SU-DHL-6 (cell line): ENCODE measurements around the gene PRR14.

Experiments used
- EZH2phosphoT487 ChIP-seq: fragments of 200-600 bp; sonication (generic), shearing (Covaris generic); conservative IDR thresholded peaks from 2 replicates; pipeline ENCODE4 v1.6.1; 2018; ENCODE audit warnings: mild to moderate bottlenecking, antibody characterized with exemption, low read length, moderate library complexity, mixed read lengths
- TF ChIP-seq, protein P1 (sequence below): fragments of 200-600 bp; sonication (generic); IDR thresholded peaks from one replicate; pipeline ENCODE4 v1.5.1; 2017; ENCODE audit warnings: antibody characterized with exemption, mild to moderate bottlenecking, low read length, moderate library complexity; ENCODE audit not compliant: insufficient read depth, poor library complexity, severe bottlenecking

DNA sequence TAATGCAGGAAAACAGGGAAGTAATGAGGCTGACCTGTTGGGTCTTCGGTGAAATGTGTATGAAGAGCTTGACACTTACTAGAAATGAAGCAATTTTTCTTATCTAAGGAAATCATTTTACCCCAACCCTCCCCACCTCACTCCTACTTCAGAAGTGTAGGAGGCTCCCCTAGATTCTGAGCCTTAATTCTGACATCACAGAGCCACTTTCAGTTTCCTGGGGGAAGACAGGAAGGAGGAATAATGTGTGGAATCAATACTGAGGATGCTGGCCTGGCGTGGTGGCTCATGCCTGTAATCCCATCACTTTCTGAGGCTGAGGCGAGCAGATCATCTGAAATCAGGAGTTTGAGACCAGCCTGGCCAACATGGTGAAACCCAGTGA lies 27.8 kb downstream of the PRR14 start:
- TF ChIP-seq, protein P1, sequence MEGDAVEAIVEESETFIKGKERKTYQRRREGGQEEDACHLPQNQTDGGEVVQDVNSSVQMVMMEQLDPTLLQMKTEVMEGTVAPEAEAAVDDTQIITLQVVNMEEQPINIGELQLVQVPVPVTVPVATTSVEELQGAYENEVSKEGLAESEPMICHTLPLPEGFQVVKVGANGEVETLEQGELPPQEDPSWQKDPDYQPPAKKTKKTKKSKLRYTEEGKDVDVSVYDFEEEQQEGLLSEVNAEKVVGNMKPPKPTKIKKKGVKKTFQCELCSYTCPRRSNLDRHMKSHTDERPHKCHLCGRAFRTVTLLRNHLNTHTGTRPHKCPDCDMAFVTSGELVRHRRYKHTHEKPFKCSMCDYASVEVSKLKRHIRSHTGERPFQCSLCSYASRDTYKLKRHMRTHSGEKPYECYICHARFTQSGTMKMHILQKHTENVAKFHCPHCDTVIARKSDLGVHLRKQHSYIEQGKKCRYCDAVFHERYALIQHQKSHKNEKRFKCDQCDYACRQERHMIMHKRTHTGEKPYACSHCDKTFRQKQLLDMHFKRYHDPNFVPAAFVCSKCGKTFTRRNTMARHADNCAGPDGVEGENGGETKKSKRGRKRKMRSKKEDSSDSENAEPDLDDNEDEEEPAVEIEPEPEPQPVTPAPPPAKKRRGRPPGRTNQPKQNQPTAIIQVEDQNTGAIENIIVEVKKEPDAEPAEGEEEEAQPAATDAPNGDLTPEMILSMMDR = no peak
- TF ChIP-seq EZH2phosphoT487 = no peak
